Lung (tissue), 12 donors: ENCODE measurements around the gene FBL. TPM values are rescaled to one million over a fixed set of nuclear protein-coding genes. Genes with fewer than 3 reads are reported as not detected.

Source experiments
- ATAC-seq: fragments of 200-7000 bp; cut with Tn5 transposase; one replicate; pipeline ENCODE4 v1.9.1; 2020; ENCODE audit warnings: moderate number of reproducible peaks; ENCODE audit not compliant: insufficient read depth, low FRiP score
- DNase-seq, 3 donors: peaks; one replicate each; pipeline ENCODE4 v3.0.0-alpha.2; 2013 to 2017
- H3K27ac ChIP-seq, 2 donors: one replicate each; pipeline ENCODE4 v1.5.1; 2013; ENCODE audit warnings: mild to moderate bottlenecking in 2 of 2, moderate library complexity in 2 of 2, control low read depth in 1 of 2, inconsistent platforms in 1 of 2, low read depth in 1 of 2, low read length in 1 of 2
- H3K27me3 ChIP-seq, 3 donors: one replicate each; pipeline ENCODE4 v1.5.1; 2013; ENCODE audit warnings: low read length in 2 of 3; ENCODE audit not compliant: control insufficient read depth in 3 of 3, insufficient read depth in 3 of 3
- H3K36me3 ChIP-seq, 4 donors: one replicate each; pipeline ENCODE4 v1.5.1; 2013; ENCODE audit warnings: low read length in 4 of 4, mild to moderate bottlenecking in 1 of 4, moderate library complexity in 1 of 4; ENCODE audit not compliant: control insufficient read depth in 4 of 4, insufficient read depth in 4 of 4
- H3K4me1 ChIP-seq, 5 donors: one replicate each; pipeline ENCODE4 v1.5.1; 2013; ENCODE audit warnings: low read length in 5 of 5, mild to moderate bottlenecking in 2 of 5, moderate library complexity in 1 of 5; ENCODE audit not compliant: control insufficient read depth in 5 of 5, insufficient read depth in 5 of 5
- H3K4me3 ChIP-seq: one replicate; pipeline ENCODE4 v1.5.1; 2013; ENCODE audit warnings: mild to moderate bottlenecking, control low read depth, moderate library complexity
- H3K9ac ChIP-seq, 2 donors: one replicate each; pipeline ENCODE4 v1.5.1; 2013; ENCODE audit warnings: low read length in 2 of 2, control low read depth in 1 of 2; ENCODE audit not compliant: insufficient read depth in 1 of 2
- H3K9me3 ChIP-seq, 4 donors: one replicate each; pipeline ENCODE4 v1.5.1; 2013; ENCODE audit warnings: low read length in 3 of 4, mild to moderate bottlenecking in 1 of 4, moderate library complexity in 1 of 4; ENCODE audit not compliant: control insufficient read depth in 4 of 4, insufficient read depth in 3 of 4
- WGBS, 2 donors: extraction: QIAGEN DNeasy Blood & Tissue Kit; methylation state at CpG; one replicate each; pipeline ENCODE4 v1.1.7; 2013; 5-methylcytosine and 5-hydroxymethylcytosine counted together
- polyA plus RNA-seq, 2 donors: library from polyadenylated mRNA; stranded (reverse); fragments of 200-250 nt; gene quantifications; one replicate each; pipeline ENCODE4 v1.2.1, GENCODE V29; 2013
- total RNA-seq, 2 donors: library from RNA; depleted of rRNA in 1 of 2; stranded (reverse); fragments of >200 nt in 1 of 2; gene quantifications; one replicate each; pipeline ENCODE4 v1.2.1, GENCODE V29; 2014 to 2021
- TF ChIP-seq, protein P1 (sequence below): IDR thresholded peaks from 2 replicates; pipeline ENCODE4 v1.5.1; 2012; ENCODE audit warnings: mild to moderate bottlenecking; ENCODE audit errors: control extremely low read depth, extremely low read depth
- donor health status: control.
- donor health status: control.
- donor health status: Bipolar disorder and iron deficiency.
- donor health status: healthy.
- donor health status: DM: yes; HTN: yes; CAD: no.

FBL gene
- total and polyA plus RNA-seq, 4 donors, result 152 to 253 (median 201) TPM

DNA sequence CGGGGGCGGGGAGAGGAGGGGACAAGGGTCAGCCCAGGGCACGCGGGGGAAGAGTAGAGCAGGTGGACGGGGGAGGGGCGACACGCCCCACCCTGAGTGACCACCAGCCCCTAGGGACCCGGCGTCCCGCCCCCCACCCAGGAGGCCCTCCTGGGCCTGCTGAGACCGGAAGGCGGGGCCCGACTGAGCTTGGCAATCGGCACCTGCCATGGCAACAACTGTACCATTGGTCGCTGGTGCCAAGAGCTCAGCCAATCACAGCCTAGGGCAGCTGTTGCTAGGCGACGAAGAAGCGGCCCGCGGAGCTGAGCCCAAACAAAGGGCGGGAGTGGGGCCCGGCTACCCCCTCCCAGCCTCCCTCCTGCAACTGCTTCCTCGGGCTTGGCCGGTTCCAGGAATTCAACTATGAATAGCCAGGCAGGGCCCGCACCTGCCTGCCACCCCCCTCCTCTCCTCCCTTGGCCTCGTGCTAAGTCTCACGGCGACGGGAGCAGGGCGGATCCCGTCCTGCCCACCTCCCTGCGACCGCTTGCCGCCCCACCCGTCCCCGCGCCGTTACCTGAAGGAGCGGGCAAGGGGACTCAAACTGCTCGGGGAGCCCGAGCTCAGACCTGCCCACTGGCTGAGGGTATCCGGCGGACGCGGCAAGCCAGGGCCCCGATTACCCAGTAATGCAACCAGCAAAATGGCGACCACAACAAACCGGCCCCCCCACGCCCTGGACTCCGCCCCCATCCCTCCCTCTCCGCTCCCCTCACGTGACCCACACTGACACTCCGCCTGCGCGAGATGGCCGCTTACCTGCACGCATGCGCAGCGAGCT, 12.5 kb downstream of the FBL start, which contains the start of gene DYRK1B:
Gene DYRK1B (minus strand): TSS at position 699 of the 823 bp plus-strand sequence. CDS start 2,295 bp downstream, outside the sequence.
- peaks cover 6 to 16% (median 8%) of the 10 kb centered on the region in 5 donors for H3K4me1 ChIP-seq
- 1% methylated on average over 57 to 59 of the region's 59 CpGs for WGBS, 2 donors
- H3K4me3 ChIP-seq, result peak within 1 kb of the TSS; percentile 86
- peak within 1 kb of the TSS; percentile 71 to 92 for H3K27ac ChIP-seq
- H3K9me3 ChIP-seq, result no peaks in the 10 kb centered on the region
- peaks cover 12 to 46% (median 43%) of the 10 kb centered on the region in 4 donors for H3K36me3 ChIP-seq
- ATAC-seq (peak; percentile 92), DNase-seq (peak; percentile 98 to 99 (median 99))
- TF ChIP-seq, protein P1, sequence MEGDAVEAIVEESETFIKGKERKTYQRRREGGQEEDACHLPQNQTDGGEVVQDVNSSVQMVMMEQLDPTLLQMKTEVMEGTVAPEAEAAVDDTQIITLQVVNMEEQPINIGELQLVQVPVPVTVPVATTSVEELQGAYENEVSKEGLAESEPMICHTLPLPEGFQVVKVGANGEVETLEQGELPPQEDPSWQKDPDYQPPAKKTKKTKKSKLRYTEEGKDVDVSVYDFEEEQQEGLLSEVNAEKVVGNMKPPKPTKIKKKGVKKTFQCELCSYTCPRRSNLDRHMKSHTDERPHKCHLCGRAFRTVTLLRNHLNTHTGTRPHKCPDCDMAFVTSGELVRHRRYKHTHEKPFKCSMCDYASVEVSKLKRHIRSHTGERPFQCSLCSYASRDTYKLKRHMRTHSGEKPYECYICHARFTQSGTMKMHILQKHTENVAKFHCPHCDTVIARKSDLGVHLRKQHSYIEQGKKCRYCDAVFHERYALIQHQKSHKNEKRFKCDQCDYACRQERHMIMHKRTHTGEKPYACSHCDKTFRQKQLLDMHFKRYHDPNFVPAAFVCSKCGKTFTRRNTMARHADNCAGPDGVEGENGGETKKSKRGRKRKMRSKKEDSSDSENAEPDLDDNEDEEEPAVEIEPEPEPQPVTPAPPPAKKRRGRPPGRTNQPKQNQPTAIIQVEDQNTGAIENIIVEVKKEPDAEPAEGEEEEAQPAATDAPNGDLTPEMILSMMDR, result no peak
- H3K27me3 ChIP-seq, result no peaks in the 10 kb centered on the region
- peak within 1 kb of the TSS; percentile 82 to 90 for H3K9ac ChIP-seq

DNA sequence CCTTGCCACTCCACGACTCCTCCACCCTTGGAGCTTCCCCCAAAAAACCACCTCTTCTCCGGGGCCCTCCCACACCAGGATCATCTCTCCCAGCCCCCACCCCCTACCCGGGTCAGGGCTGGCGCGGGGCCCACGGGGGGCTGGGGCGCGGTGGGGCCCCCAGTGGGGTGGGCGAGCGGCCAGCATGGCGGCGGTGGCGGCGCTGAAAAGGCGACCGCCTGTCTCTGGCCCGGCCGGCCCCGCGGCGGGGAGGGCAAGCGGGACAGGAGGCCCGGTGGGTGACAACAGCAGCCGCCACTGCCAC, 13.1 kb downstream of the FBL start:
- H3K36me3 ChIP-seq, result peaks cover 12 to 51% (median 44%) of the 10 kb centered on the region in 4 donors
- peak overlapping the region; percentile 82 to 90 for H3K9ac ChIP-seq
- peak overlapping the region; percentile 69 to 92 for H3K27ac ChIP-seq

GRCh38 chr19:39832341-39833083, 13.7 kb downstream of the FBL start:
- TF ChIP-seq, protein P1, result no peak
- 59 to 60% methylated on average over 5 of the region's 5 CpGs for WGBS, 2 donors

More for the DNA sequence above, 13.1 kb downstream of the FBL start:
- 0 to 2% methylated on average over 15 to 24 of the region's 24 CpGs for WGBS, 2 donors
- Histone ChIP-seq H3K27me3 (no peaks in the 10 kb centered on the region), H3K4me1 (peaks cover 6 to 16% (median 8%) of the 10 kb centered on the region in 5 donors), H3K4me3 (peak overlapping the region; percentile 86), H3K9me3 (no peaks in the 10 kb centered on the region)
- ATAC-seq, result no peak
- DNase-seq, result no peak
- TF ChIP-seq, protein P1, result no peak

More at GRCh38 chr19:39832341-39833083, 13.7 kb downstream of the FBL start:
- Histone ChIP-seq H3K36me3 (peaks cover 7 to 52% (median 44%) of the 10 kb centered on the region in 4 donors), H3K4me1 (peaks cover 6 to 16% (median 8%) of the 10 kb centered on the region in 5 donors), H3K4me3 (no peak overlapping the region), H3K27ac (peak overlapping the region; percentile 55 to 69), H3K9ac (peak overlapping the region; percentile 82 to 90), H3K27me3 (no peaks in the 10 kb centered on the region), H3K9me3 (no peaks in the 10 kb centered on the region)
- ATAC-seq (no peak), DNase-seq (no peak)
